A549 (cell line): Measurements from ENCODE around the gene CCDC73. TPM values are rescaled to one million over a fixed set of nuclear protein-coding genes. Genes with fewer than 3 reads are reported as not detected.
"Not testable (repeated sequence)": the region's sequence is repeated elsewhere in the genome, so short reads cannot be mapped to it uniquely, and the experiment has no call there.

Source experiments
- ATAC-seq, 2 experiments: fragments of 200-7000 bp in 1 of 2; fragments of >200 bp in 1 of 2; cut with Nextera tagmentation in 1 of 2; cut with Tn5 transposase in 1 of 2; 3 replicates each; pipeline versions ENCODE4 v1.8.0 to v1.9.1; 2018 to 2020; ENCODE audit warnings: mild to moderate bottlenecking in 1 of 2, moderate library complexity in 1 of 2
- CTCF ChIA-PET: fragments of 300-600 bp; sonication (Branson Sonifier 250); formaldehyde crosslinking; extraction: SDS; loops from one replicate; lab custom pipeline; 2021; ENCODE audit warnings: antibody characterized with exemption, inconsistent platforms; lab: Yijun Ruan, JAX
- POLR2A ChIA-PET: fragments of 350-600 bp; formaldehyde crosslinking; extraction: SDS; loops from one replicate; lab custom pipeline; 2021; ENCODE audit warnings: antibody characterized with exemption, inconsistent platforms; lab: Yijun Ruan, JAX
- DNase-seq, 2 experiments: peaks; one replicate each; pipeline versions ENCODE4 v3.0.0 to v3.0.0-alpha.2; 2011 to 2016; ENCODE audit warnings: low read depth in 1 of 2, low spot score in 1 of 2
- FAIRE-seq: peaks from 2 replicates; lab custom pipeline; 2011; peaks lifted over from hg19 to GRCh38; lab: Jason Lieb, UNC
- H3K27ac ChIP-seq, 2 experiments: fragments of >200 bp; sonication (Bioruptor Twin); formaldehyde crosslinking; 3 replicates each; pipeline ENCODE4 v1.5.1; 2016 to 2017
- H3K4me1 ChIP-seq: fragments of >200 bp; sonication (Bioruptor Twin); formaldehyde crosslinking; 3 replicates; pipeline ENCODE4 v1.6.1; 2016
- H3K4me2 ChIP-seq: fragments of >200 bp; sonication (Bioruptor Twin); formaldehyde crosslinking; 3 replicates; pipeline ENCODE4 v1.6.1; 2016
- H3K4me3 ChIP-seq: fragments of >200 bp; sonication (Bioruptor Twin); formaldehyde crosslinking; 3 replicates; pipeline ENCODE4 v1.5.1; 2016
- H3K9me3 ChIP-seq: fragments of >200 bp; sonication (Bioruptor Twin); formaldehyde crosslinking; 3 replicates; pipeline ENCODE4 v1.6.1; 2016
- CHD4 ChIP-seq: fragments of 200-600 bp; sonication (generic); IDR thresholded peaks from 2 replicates; pipeline ENCODE4 v1.6.1; 2016; ENCODE audit warnings: antibody characterized with exemption, mild to moderate bottlenecking, borderline replicate concordance
- EHMT2 ChIP-seq: fragments of 200-600 bp; sonication (generic); IDR thresholded peaks from 2 replicates; pipeline ENCODE4 v1.6.1; 2016; ENCODE audit warnings: antibody characterized with exemption, low read depth, mild to moderate bottlenecking, moderate library complexity
- HEYL ChIP-seq: fragments of 250-450 bp; sonication (Bioruptor Pico); IDR thresholded peaks from 2 replicates; pipeline ENCODE4 v1.8.0; 2021; ENCODE audit warnings: mild to moderate bottlenecking, moderate library complexity
- JUNB ChIP-seq: fragments of >200 bp; sonication (Bioruptor Twin); formaldehyde crosslinking; IDR thresholded peaks from 2 replicates; pipeline ENCODE4 v1.6.1; 2016
- MAFK ChIP-seq: fragments of 450-650 bp; IDR thresholded peaks from 2 replicates; pipeline ENCODE4 v1.6.1; 2014; ENCODE audit not compliant: partially characterized antibody
- NFE2L2 ChIP-seq: fragments of 150-350 bp; conservative IDR thresholded peaks from 2 replicates; pipeline ENCODE4 v1.6.1; 2014; ENCODE audit warnings: low read length
- NPAS2 ChIP-seq: fragments of 250-450 bp; sonication (Bioruptor Pico); IDR thresholded peaks from 2 replicates; pipeline ENCODE4 v1.8.0; 2022; ENCODE audit warnings: mild to moderate bottlenecking, moderate library complexity, borderline replicate concordance
- ZC3H11A ChIP-seq: fragments of 450-650 bp; IDR thresholded peaks from 2 replicates; pipeline ENCODE4 v1.6.1; 2014; ENCODE audit warnings: antibody characterized with exemption, mild to moderate bottlenecking
- WGBS: methylation state at CpG from one replicate; pipeline ENCODE4 v1.1.6; 2017; ENCODE audit errors: missing lambda C conversion rate; 5-methylcytosine and 5-hydroxymethylcytosine counted together
- polyA plus RNA-seq, 4 experiments: library from polyadenylated mRNA; depleted of rRNA in 3 of 4; stranded (reverse); fragments of >200 nt; fragmentation: RNase III in 1 of 4; extraction: RNeasy Plus Mini Kit Qiagen cat#74134 plus additional on column Dnase treatment in 1 of 4; gene quantifications; 2 replicates in 3 of 4; 3 replicates in 1 of 4; pipeline ENCODE4 v1.2.3, GENCODE V29; 2011 to 2017
- TF ChIP-seq, protein P1 (sequence below): IDR thresholded peaks from 2 replicates; pipeline ENCODE4 v1.6.1; 2012
- TF ChIP-seq, protein P2 (sequence below): fragments of 200-600 bp; sonication (generic); IDR thresholded peaks from 2 replicates; pipeline ENCODE4 v1.6.1; 2016; ENCODE audit warnings: antibody characterized with exemption, mild to moderate bottlenecking, moderate library complexity
- TF ChIP-seq, protein P3 (sequence below): fragments of 250-450 bp; sonication (Bioruptor Pico); IDR thresholded peaks from 2 replicates; pipeline ENCODE4 v1.5.0; 2021; ENCODE audit warnings: mild to moderate bottlenecking, moderate library complexity, borderline replicate concordance

The CCDC73 gene
- polyA plus RNA-seq, 2 of the 4 experiments (the other 2 are of a cell fraction): 0.03 TPM; not detected in 1

DNA sequence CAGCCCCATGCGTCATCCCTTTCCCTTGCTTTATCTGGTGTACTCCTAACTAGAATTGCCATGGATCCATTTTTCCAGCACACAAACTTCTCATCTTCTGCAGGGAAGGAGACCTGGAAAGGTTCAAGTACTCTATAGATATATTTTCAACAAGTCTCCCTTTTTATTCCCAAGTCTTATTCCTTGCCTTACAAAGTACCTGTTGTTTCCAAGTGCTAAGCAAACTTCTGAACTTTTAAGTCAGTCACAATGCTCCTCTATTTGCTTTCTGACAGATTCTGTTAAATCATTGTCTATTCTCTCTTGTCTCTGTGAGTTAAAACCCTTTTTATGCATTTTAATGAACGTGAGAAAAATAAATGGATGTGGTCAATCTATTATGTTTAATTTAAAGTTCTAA, 20.4 kb downstream of the CCDC73 start (continued):
- TF ChIP-seq, protein P1, sequence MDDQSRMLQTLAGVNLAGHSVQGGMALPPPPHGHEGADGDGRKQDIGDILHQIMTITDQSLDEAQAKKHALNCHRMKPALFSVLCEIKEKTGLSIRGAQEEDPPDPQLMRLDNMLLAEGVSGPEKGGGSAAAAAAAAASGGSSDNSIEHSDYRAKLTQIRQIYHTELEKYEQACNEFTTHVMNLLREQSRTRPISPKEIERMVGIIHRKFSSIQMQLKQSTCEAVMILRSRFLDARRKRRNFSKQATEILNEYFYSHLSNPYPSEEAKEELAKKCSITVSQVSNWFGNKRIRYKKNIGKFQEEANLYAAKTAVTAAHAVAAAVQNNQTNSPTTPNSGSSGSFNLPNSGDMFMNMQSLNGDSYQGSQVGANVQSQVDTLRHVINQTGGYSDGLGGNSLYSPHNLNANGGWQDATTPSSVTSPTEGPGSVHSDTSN: no peak

DNA sequence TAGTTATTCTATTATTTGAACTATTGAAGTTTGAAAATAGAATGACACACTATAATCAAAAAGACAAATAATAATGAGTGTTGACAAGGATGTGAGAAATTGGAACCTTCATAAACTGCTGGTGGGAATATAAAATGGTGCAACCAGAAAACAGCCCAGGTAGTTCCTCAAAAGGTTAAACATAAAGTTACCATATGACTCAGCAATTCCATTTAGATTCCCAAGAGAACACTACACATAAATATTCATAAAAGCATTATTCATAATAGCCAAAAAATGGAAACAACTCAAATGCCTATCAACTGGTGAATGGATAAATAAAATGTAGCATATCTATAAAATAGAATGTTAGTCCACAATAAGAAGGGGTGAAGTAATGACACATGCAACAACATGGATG, 21.7 kb downstream of the CCDC73 start:
- ATAC-seq: no peak
- DNase-seq: no peak
- H3K4me1 ChIP-seq: 0 out of 3 replicates have a peak, but pooled peaks cover 4% of the 10 kb centered on the region
- POLR2A ChIA-PET: no interaction called here
- TF ChIP-seq NPAS2 (no peak), ZC3H11A (no peak), JUNB (no peak), MAFK (peak; percentile 61), NFE2L2 (peak; percentile 30; the same call in 1 of the 2 replicates)
- TF ChIP-seq, protein P2, sequence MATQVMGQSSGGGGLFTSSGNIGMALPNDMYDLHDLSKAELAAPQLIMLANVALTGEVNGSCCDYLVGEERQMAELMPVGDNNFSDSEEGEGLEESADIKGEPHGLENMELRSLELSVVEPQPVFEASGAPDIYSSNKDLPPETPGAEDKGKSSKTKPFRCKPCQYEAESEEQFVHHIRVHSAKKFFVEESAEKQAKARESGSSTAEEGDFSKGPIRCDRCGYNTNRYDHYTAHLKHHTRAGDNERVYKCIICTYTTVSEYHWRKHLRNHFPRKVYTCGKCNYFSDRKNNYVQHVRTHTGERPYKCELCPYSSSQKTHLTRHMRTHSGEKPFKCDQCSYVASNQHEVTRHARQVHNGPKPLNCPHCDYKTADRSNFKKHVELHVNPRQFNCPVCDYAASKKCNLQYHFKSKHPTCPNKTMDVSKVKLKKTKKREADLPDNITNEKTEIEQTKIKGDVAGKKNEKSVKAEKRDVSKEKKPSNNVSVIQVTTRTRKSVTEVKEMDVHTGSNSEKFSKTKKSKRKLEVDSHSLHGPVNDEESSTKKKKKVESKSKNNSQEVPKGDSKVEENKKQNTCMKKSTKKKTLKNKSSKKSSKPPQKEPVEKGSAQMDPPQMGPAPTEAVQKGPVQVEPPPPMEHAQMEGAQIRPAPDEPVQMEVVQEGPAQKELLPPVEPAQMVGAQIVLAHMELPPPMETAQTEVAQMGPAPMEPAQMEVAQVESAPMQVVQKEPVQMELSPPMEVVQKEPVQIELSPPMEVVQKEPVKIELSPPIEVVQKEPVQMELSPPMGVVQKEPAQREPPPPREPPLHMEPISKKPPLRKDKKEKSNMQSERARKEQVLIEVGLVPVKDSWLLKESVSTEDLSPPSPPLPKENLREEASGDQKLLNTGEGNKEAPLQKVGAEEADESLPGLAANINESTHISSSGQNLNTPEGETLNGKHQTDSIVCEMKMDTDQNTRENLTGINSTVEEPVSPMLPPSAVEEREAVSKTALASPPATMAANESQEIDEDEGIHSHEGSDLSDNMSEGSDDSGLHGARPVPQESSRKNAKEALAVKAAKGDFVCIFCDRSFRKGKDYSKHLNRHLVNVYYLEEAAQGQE: no peak
- TF ChIP-seq, protein P3, sequence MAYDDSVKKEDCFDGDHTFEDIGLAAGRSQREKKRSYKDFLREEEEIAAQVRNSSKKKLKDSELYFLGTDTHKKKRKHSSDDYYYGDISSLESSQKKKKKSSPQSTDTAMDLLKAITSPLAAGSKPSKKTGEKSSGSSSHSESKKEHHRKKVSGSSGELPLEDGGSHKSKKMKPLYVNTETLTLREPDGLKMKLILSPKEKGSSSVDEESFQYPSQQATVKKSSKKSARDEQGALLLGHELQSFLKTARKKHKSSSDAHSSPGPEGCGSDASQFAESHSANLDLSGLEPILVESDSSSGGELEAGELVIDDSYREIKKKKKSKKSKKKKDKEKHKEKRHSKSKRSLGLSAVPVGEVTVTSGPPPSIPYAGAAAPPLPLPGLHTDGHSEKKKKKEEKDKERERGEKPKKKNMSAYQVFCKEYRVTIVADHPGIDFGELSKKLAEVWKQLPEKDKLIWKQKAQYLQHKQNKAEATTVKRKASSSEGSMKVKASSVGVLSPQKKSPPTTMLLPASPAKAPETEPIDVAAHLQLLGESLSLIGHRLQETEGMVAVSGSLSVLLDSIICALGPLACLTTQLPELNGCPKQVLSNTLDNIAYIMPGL: no peak
- H3K4me3 ChIP-seq: no peak overlapping the region
- H3K4me2 ChIP-seq: no peak overlapping the region
- no peaks in the 10 kb centered on the region for H3K9me3 ChIP-seq
- H3K27ac ChIP-seq: no peak overlapping the region
- FAIRE-seq: no peak
- CTCF ChIA-PET: no interaction called here

DNA sequence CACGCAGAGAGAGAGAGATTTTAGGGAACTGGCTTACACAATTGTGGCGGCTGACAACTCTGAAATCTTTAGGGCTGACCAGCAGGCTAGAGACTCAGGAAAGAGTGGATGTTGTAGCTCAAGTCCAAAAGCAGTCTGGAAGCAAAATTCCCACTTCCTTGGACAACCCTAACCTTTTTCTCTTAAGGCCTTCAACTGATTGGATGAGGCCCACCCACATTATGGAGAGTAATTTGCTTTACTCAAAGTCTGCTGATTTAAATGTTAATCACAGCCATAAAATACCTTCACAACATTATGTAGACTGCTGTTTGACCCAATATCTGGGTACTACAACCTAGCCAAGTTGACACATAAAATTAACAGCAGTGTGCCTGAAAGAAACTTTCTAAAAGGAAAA, 32.7 kb downstream of the CCDC73 start:
- H3K4me3 ChIP-seq, H3K4me1 ChIP-seq, POLR2A ChIA-PET, DNase-seq, ATAC-seq, H3K27ac ChIP-seq, H3K9me3 ChIP-seq, H3K4me2 ChIP-seq, CTCF ChIA-PET, FAIRE-seq: not testable (repeated sequence)
- WGBS: 74% methylated on average over 2 of the region's 2 CpGs

DNA sequence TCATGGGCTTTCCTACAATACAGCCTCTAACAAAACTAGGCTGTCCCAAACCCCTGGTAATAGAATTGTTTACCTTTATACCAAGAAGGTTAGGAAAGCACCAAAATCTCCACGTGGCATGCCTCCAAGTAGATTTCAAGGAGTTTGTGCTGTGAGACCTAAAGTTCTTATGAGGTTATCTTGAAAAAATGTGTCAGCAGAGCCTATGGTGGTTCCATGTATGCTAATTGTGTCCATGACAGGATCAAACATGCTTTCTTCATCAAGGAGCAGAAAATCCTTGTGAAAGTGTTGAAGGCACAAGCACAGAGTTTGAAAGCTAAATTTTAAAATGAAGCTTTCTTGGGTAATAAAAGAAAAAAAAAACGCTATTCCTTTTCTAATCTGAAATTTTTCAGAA, 36.2 kb downstream of the CCDC73 start:
- DNase-seq: no peak
- TF ChIP-seq HEYL (CRISPR knock-in tag): no peak
- TF ChIP-seq EHMT2: no peak
- TF ChIP-seq CHD4: no peak
- WGBS: 36% methylated on average over 2 of the region's 2 CpGs
- no peak overlapping the region for H3K4me3 ChIP-seq
- ChIA-PET POLR2A (no interaction called here), CTCF (no interaction called here)
- no peaks in the 10 kb centered on the region for H3K9me3 ChIP-seq
- no peak overlapping the region for H3K4me2 ChIP-seq
- H3K27ac ChIP-seq: no peak overlapping the region
- FAIRE-seq: no peak
- no peak for ATAC-seq
- no peaks in the 10 kb centered on the region for H3K4me1 ChIP-seq

DNA sequence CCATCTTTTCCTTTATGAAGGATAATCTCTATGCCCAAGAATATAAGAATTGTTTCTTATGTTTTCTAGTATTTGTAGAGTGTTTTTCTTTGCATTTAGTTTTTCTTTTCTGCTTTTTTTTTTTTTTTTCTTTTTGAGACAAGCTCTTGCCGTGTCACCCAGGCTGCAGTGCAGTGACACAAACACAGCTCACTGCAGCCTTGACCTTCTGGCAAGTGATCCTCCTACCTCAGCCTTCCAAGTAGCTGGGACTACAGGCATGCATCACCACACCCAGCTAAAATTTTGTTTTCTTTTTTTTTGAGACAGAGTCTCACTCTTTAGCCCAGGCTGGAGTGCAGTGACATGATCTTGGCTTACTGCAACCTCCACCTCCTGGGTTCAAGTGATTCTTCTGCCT, 41.3 kb downstream of the CCDC73 start:
- ATAC-seq, POLR2A ChIA-PET, H3K4me2 ChIP-seq, H3K9me3 ChIP-seq, DNase-seq, H3K27ac ChIP-seq, FAIRE-seq, H3K4me1 ChIP-seq, H3K4me3 ChIP-seq: not testable (repeated sequence)
- WGBS: 83% methylated on average over 1 of the region's 1 CpG
- CTCF ChIA-PET: interaction anchor here (0.9 kb wide), 1 partner anchor 39 kb away, joined by 3 read pairs; no protein-coding TSS in a partner anchor
